ENCODE results near the gene ACO2. TPM values are rescaled to one million over a fixed set of nuclear protein-coding genes. Genes with fewer than 3 reads are reported as not detected.

Gene ACO2
- total and polyA plus RNA-seq, 2 of the 8 experiments (the other 6 are each of a cell fraction or from before 2014, with no cell fraction given): 52.8 to 75.4 TPM

DNA sequence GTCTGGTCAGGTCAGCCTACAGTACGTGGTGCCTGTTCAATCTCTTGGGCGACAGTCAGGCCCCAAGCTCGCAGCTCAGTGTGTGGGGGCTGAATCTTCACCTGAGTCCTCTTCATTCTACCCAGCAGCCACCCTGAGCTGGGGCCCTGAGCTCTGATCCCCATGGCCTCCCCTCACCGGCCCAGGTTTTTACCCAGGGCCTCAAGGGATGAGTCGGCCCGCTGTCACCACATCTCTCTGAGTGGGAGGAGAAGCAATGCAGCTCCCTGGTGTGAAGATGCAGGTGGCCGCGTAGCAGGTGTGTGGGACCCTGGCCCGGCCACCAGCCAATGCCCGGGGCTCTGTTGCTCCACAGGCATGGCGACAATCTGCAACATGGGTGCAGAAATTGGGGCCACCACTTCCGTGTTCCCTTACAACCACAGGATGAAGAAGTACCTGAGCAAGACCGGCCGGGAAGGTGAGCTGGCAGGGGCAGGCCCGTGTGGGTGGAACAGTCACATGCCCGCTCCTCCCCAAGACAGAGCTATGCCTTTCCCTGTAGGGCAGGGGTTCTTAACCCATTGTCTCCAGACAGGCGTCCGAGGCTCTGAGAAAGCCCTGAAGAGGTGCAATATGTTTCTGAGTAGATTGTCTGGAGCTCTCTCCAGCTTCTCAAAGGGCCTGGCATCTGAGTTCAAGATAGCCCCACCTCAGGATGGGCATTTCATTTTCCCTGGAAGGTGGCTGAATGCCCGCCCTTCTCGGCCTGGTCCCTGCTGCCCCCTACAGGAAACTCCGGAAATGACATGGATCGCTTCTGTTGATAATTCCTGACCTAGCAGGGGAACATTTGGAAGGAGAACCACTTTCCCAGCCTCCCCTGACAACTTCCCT, 48.5 kb downstream of the ACO2 start (continued):
- TF ChIP-seq RAD21 (IDR thresholded peaks at IDR 0.05 in 1 of 2, conservative IDR thresholded peaks at IDR 0.05 in 1 of 2; ENCODE audit: low read depth in 2 of 2, low read length in 2 of 2) (peak; percentile 96 to 97), GABPA (IDR thresholded peaks at IDR 0.05; ENCODE audit: borderline replicate concordance, insufficient read depth, low read length) (peak; percentile 69; the same call in 1 of the 2 replicates), RXRA (IDR thresholded peaks at IDR 0.05; ENCODE audit: insufficient read depth, low read depth, low read length) (no peak), KDM5A (IDR thresholded peaks at IDR 0.05; ENCODE audit: low read length) (peak; percentile 47; the same call in 1 of the 2 replicates)
- TF ChIP-seq, protein P1, sequence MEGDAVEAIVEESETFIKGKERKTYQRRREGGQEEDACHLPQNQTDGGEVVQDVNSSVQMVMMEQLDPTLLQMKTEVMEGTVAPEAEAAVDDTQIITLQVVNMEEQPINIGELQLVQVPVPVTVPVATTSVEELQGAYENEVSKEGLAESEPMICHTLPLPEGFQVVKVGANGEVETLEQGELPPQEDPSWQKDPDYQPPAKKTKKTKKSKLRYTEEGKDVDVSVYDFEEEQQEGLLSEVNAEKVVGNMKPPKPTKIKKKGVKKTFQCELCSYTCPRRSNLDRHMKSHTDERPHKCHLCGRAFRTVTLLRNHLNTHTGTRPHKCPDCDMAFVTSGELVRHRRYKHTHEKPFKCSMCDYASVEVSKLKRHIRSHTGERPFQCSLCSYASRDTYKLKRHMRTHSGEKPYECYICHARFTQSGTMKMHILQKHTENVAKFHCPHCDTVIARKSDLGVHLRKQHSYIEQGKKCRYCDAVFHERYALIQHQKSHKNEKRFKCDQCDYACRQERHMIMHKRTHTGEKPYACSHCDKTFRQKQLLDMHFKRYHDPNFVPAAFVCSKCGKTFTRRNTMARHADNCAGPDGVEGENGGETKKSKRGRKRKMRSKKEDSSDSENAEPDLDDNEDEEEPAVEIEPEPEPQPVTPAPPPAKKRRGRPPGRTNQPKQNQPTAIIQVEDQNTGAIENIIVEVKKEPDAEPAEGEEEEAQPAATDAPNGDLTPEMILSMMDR (IDR thresholded peaks at IDR 0.05; ENCODE audit: control extremely low read depth in 1 of 3, insufficient read depth in 1 of 3, low read depth in 1 of 3, low read length in 3 of 3): peak; percentile 86 to 91 (median 91)

Measured in H1 (cell line).